Mesothelial cell of epicardium (in vitro differentiated cells): Measurements from ENCODE around the gene RNF157. TPM values are rescaled to one million over a fixed set of nuclear protein-coding genes. Genes with fewer than 3 reads are reported as not detected.

Experiments used
- DNase-seq, 2 experiments: peaks; one replicate each; pipeline ENCODE4 v3.0.0; 2021; ENCODE audit warnings: low spot score in 2 of 2; ENCODE audit not compliant: unreplicated experiment in 2 of 2
- H3K27ac Mint-ChIP-seq: 2 replicates; pipeline ENCODE4 v1.8.0; 2021; ENCODE audit warnings: mixed read lengths
- H3K27me3 Mint-ChIP-seq: 2 replicates; pipeline ENCODE4 v1.8.0; 2021; ENCODE audit warnings: low read depth, mixed read lengths
- H3K36me3 Mint-ChIP-seq: 2 replicates; pipeline ENCODE4 v1.8.0; 2021; ENCODE audit warnings: mixed read lengths
- H3K4me1 Mint-ChIP-seq: 2 replicates; pipeline ENCODE4 v1.8.0; 2021; ENCODE audit warnings: mixed read lengths
- H3K4me3 Mint-ChIP-seq: 2 replicates; pipeline ENCODE4 v1.8.0; 2021; ENCODE audit warnings: mild to moderate bottlenecking, moderate library complexity, mixed read lengths
- H3K9me3 Mint-ChIP-seq: 2 replicates; pipeline ENCODE4 v1.8.0; 2021; ENCODE audit warnings: mixed read lengths
- CTCF ChIP-seq: fragments of 200-600 bp; sonication (generic); IDR thresholded peaks from one replicate; pipeline ENCODE4 v1.5.0; 2021; ENCODE audit warnings: antibody characterized with exemption; ENCODE audit not compliant: unreplicated experiment
- total RNA-seq: library from RNA; stranded (reverse); gene quantifications from 3 replicates; pipeline ENCODE4 v1.2.1, GENCODE V29; 2021

The RNF157 gene
- 6.8 to 8.0 TPM (median 7.8 TPM) in 3 replicates for total RNA-seq

GRCh38 chr17:76240461-76241203 lies at the start of gene RNF157:
TSS of gene RNF157 (minus strand) at chr17:76240493. CDS start at chr17:76240240, 253 bp downstream.
- TF ChIP-seq CTCF, result no peak
- Mint-ChIP-seq H3K4me3 (peak within 1 kb of the TSS; percentile 77), H3K27me3 (peaks cover 57% of the 10 kb centered on the region), H3K9me3 (no peaks in the 10 kb centered on the region), H3K27ac (peak within 1 kb of the TSS; percentile 74), H3K4me1 (peaks cover 24% of the 10 kb centered on the region), H3K36me3 (no peaks in the 10 kb centered on the region)
- peak; percentile 33 to 57 for DNase-seq

- TF ChIP-seq CTCF, result no peak
- peaks cover 7% of the 10 kb centered on the region for H3K4me1 Mint-ChIP-seq
- no peak overlapping the region for H3K27ac Mint-ChIP-seq
- no peaks in the 10 kb centered on the region for H3K36me3 Mint-ChIP-seq
- no peaks in the 10 kb centered on the region for H3K9me3 Mint-ChIP-seq
- no peak overlapping the region for H3K4me3 Mint-ChIP-seq
- H3K27me3 Mint-ChIP-seq, result no peaks in the 10 kb centered on the region
- no peak for DNase-seq
Observed at GRCh38 chr17:76281573-76282371, 41.5 kb upstream of the RNF157 start.

GRCh38 chr17:76280650-76281049 lies 40.4 kb upstream of the RNF157 start:
- TF ChIP-seq CTCF, result no peak
- no peaks in the 10 kb centered on the region for H3K36me3 Mint-ChIP-seq
- no peaks in the 10 kb centered on the region for H3K27me3 Mint-ChIP-seq
- peaks cover 12% of the 10 kb centered on the region for H3K4me1 Mint-ChIP-seq
- DNase-seq, result no peak
- H3K9me3 Mint-ChIP-seq, result no peaks in the 10 kb centered on the region
- no peak overlapping the region for H3K4me3 Mint-ChIP-seq
- H3K27ac Mint-ChIP-seq, result no peak overlapping the region

- H3K9me3 Mint-ChIP-seq, result no peaks in the 10 kb centered on the region
- H3K27ac Mint-ChIP-seq, result no peak overlapping the region
- H3K27me3 Mint-ChIP-seq, result no peaks in the 10 kb centered on the region
- H3K4me1 Mint-ChIP-seq, result peaks cover 12% of the 10 kb centered on the region
- no peak overlapping the region for H3K4me3 Mint-ChIP-seq
- H3K36me3 Mint-ChIP-seq, result no peaks in the 10 kb centered on the region
- peak; percentile 34 for TF ChIP-seq CTCF
- DNase-seq, result no peak
Observed at GRCh38 chr17:76279742-76280287, 39.5 kb upstream of the RNF157 start.

GRCh38 chr17:76278952-76279741 lies 38.9 kb upstream of the RNF157 start:
- Mint-ChIP-seq H3K27ac (no peak overlapping the region), H3K36me3 (no peaks in the 10 kb centered on the region), H3K27me3 (no peaks in the 10 kb centered on the region), H3K9me3 (no peaks in the 10 kb centered on the region), H3K4me3 (no peak overlapping the region), H3K4me1 (peaks cover 12% of the 10 kb centered on the region)
- DNase-seq, result peak; percentile 75 to 94
- peak; percentile 98 for TF ChIP-seq CTCF
